HG03175 (cell line): ENCODE data around the gene MAML3.

Experiments
- ATAC-seq: cut with Tn5 transposase; IDR thresholded peaks from one replicate; pipeline ENCODE4 v1.9.1; 2021; ENCODE audit warnings: mild to moderate bottlenecking, moderate library complexity; ENCODE audit not compliant: unreplicated experiment

The MAML3 gene

DNA sequence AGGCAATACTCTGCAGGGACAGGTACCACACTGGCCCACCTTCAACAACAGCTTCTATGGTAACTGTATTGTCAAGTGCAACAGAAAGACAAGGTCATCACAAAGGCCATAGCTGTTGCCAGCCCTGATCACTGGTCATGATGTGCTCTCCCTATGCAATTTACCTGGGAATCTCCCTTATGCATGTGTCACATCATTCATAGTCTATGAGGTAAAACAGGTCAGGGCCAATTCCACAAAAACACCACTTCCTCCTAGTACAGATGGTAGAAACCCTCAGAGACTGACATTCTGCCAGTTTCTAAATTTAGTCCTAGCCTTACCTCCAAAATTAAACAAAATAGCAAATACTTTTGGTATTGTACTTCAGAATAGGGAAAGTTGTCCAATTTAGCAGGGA is 355.5 kb downstream of the MAML3 start:
- no peak for ATAC-seq

DNA sequence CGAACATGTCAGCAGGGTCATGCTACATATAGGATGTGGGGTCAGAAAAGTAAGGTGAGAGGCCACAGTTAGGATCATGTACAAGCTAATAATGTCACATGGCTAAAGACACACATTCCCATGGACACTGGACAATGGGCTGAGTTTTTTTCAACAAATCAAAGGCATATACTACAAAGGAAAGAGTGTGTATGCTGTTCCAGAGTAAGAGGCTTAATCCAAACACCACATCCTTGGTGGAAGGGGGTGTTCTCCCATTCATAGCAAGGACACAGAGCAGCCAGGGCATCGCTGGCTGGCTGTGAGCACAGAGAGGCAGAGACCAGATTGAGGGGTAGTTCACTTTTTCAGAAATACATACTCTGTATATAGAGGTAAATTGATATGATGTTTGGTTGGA is 356.7 kb downstream of the MAML3 start:
- no peak for ATAC-seq

DNA sequence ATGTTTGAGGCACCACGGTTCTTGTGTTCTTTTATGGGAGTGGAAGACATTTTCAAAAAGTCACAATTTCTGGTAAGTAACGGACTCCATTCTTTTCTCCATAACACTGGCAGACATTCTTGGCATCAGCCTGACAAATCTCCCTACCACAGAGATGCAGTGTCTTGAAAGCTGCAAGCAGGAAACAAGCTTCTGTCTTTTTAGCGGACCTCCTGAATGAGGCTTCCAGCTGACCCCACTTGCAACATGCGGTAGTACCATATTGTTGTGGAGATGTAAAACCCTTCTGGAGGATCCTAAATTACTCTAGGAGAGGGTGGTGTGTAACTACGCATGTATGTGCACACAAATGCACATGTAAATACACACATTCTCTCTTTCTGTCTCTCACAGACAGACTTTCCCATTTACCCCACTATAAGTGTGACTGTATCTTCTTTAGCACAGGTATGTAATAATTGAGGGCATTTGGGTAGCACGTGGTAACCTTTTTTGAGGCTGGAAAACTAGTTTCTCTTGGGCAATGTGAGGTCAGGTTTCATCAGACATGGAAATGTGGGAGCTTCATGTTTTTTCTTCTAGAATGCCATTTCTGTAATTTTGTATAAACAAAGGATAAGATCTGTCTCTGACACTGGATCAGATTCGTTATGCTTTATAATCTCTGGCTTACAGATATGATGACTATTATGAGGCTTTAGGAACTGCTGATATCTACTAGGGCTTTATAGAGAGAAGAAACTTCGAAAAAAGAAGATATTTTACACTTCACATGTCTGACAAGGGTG is 358.3 kb downstream of the MAML3 start:
- no peak for ATAC-seq

DNA sequence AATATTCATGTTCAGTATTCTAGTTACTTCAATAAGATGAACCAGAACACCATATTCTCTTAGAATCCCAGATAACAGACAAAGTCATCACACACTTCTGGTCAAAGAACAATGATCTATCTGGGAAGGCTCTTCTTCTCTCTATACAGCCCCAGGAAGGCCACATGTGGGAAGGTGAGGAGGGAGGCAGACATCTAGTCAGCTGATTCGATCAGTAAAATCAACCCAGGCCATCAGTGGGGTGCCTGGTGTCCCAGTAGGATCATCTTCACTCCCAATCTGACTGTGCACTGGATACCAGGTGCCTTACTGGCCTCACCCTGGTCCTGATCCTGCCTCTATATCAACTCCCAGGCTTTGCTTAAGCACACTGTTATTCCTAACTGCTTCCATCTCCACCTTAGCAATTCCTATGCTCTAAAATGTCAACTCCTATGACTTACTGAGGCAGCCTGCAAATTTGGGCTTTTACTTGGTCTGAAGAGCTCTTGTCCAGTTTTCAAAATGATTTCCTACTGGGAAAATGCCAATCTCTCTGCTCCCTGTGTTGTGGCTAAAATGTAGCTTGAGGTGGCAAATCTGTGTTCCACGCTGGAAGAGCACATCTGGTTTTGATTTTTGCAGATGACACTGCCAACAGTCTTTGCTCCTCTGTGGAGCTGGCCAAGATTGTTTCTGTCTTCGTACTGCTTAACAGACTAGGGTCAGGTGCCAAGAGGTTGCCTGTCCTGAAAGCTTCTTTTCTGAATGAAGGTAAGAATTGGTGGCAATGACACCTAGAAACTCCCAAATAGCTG is 359.6 kb downstream of the MAML3 start:
- no peak for ATAC-seq

DNA sequence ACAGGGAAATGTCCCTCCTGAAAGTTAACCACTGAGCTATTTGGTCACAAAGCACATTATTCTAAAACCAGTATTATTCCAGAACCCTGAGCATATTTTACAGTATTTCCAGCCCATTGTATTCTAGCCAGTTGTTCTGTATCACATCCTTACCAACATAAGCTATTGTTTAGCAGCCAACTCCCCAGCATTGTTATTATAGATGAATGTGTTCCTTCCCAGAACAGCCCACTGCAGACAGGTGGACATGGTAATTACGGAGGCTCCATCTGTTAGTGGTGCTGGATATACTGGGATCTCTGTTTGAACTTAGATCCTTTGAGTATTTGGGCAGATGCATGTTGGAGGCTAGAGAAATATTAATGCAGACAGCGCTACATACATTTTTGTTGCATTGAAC is 362.3 kb downstream of the MAML3 start:
- ATAC-seq: no peak

DNA sequence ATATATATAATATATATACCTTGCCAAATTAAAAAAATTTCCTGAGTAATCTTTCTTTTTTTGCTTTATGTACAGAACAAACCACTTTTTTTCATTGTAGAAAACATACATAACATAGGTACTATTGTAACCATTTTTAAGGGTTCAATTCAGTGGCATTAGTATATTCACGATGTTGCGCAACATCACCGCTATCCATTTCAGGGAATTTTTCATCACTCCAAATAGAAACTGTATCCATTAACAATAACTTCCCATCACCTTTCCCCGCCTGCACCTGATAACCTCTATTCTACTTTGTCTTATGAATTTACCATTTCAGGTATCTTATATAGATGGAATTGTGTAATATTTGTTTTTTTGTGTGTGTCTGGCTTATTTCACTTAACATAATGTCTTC is 363.7 kb downstream of the MAML3 start:
- ATAC-seq: no peak

DNA sequence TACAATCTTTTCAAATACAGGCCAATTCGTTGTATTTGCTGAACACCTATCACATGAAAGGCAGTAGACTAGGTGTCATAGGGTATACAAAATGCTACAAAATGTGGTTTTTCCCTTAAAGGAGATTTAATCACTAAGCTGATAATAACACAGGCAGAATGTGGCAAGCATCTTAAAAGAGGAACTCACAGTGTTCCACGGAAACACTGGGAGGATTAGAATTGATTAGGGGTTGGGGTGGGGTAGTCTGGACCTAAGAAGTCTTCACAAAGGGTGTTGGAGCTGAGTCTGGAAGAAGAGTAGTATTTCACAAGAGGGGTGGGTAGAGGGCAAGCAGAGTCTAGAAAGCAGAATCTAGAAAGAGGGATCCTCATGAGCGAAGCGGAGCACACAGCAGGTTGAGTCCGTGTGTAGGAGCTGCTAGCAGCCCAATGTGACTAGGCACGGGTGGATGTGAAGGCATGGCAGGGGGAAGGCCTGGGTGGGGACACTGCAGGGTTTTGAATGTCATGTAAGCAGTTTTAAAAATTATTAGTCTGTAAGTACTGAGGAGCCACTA is 364.8 kb downstream of the MAML3 start:
- no peak for ATAC-seq

DNA sequence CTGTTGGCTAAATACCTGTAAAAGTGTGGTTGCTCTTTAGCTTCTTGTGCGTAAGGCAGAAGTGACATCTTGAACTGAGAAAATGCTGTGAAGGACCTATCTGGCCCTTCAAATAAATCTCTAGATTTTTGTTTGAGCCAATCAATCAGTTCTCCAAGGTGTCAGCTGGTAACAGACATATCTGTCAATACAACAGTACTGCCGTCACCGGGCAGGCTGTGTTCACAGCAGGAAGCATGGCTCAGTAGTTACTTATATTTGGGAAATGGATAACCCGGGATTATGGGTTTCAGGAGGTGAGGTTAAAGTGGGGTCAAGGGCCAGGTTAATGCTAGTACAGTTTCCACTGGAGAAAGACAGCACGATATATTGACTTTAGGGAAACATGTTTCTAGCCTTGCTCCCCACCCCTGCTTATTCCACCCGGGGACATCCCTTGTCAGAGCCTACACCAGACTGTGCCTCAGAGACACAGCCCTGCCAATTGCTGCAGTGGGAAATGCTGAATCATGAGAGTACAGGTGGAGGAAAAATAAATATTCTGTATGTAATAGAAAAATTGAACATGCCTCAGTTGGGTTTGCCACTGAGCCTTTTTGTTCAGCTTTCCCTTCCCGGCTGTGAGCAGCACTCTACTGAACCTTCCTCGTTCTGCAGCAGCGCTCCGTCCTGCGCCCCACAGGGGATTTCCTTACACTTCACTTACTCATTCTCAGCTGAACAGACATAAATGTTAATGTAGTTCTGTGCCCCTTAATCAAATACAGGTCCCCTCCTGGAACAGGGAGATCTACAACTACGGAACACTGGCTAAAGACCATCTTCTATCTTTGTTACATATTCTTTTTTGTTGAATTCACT is 367.3 kb downstream of the MAML3 start:
- ATAC-seq: no peak

DNA sequence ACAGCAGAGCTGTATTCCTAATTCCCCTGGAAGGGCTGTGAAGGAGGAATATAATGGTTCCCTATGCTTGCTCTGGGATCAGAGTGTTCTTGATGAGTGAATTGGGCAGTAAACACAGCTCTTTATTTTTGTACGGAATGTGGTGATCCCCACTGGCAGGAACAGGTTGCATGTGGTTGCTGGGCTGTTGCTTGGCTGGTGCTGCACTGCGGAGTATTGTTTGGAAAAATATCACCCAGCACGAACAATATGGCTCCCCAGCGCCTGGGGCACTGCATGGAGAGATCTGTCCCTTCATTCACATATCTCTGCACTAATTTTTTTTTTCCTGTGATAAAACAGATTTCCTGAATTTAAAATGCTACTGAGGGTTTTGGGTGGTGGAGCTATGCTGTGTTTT is 368.6 kb downstream of the MAML3 start:
- no peak for ATAC-seq

DNA sequence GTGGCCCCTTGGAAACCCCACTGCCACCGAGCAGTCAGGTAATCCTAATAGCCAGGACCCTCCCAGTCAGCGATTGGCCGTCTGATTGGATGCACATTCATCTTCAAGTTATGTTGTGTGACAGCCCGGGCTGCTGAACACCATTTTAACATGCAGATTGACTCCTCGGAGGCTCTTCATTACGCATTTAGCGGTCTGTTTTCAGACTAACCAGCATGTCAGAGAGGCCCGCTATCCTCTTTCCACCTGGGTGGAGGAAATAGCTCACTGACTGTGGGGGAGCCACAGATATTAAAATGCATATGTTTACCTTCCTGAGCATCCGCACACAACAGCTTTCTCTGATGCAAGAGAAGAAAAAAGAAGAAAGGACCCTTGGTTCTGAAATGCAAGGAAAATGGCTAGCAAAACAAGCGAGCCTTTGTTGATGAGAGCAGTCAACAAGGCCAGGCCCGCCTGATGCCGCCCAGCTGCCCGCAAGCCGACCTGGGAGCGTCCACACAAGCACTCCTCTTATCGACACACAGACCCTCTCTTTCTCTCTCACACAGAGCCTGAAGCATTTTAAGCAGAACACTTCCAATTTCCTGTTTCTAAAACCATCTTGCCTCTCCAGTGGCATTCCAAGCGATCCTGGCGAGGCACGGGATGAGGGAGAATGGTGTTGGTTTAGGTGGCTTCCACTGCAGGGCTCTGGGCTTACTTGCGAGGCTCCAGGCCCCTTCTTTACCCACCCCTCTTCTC is 370.1 kb downstream of the MAML3 start:
- ATAC-seq: no peak

DNA sequence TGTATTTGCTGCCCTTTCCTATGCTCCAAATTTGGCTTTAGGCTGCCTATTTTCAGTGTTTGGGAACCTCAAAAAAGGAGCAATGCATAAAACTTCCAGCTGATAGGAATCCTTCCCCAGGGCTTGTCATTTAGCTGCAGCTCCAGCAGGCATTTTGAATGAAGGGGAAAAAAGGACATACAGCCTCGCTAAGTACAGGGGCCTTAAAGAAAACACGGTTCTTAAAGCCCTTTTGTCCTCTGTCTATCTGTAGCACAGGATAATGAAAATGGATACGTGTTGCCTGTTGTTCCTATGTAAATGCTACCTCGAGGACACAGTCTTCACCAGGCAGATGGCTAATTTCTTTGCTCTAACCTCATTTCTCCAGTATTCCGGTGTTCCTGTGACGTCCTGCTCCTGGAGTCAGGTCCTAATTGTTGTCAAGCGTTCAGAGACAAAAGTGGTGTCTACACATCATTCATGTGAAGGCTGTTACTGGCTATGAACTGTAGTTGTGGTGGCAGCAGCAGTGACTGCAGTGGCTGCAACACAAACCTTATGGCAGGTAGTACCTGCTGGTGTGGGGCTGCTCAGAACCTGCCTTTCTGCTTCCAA is 371.0 kb downstream of the MAML3 start:
- ATAC-seq: no peak

DNA sequence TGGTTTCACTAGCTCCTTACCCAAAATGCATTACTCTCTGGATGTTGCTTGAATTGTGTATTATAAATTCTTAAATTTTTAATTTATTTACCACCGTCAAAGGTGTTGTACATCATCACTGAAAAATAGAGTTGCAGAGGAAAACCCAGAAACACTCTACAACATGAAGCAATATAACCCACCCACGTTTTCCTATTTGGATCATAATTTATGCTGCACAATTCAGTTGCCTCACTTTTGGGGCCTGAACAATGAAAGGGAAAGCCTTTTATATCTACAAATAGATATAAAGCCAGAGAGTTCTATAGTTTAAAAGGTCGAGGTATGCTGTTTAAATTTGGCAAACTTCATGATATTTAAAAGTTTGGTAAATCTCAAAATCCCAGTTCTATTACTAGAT is 372.9 kb downstream of the MAML3 start:
- no peak for ATAC-seq

DNA sequence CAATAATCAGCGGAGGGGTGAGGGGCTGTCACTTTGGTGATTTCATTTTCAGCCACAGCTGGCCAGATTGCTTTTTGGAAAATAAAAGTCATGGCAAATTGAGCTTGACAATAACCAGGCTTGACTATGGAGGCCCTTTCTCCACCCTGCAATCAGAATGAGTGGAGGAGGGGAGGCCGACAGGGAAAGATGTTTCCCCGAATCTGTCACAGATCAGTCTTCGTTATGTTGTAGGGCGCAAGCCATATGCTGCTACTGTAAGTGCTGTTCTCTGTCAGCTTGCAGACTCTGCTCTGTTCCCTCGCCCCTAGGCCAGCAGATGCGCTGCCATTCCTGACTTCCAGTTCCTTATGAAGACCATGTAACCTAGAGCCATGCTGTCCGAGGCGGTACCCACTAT is 374.3 kb downstream of the MAML3 start:
- ATAC-seq: no peak

DNA sequence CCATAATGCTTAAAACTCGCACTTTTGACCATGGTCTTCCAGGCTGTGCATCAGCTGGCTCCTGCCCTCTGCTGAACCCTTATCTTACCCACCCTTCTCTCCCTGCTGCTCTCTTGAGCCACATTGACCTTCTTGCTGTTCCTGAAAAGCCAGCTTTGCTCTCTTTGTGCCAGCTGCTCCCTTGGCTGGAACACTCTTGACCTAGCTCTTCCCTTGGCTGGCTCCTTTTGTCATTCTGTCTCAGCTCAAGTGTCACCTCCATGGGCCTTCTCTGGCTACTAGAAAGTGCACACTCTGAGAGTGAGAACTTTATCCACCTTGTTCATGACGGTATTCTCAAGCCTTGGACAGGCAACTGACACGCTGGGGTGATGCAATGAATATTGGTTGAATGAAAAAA is 376.2 kb downstream of the MAML3 start:
- ATAC-seq: no peak

DNA sequence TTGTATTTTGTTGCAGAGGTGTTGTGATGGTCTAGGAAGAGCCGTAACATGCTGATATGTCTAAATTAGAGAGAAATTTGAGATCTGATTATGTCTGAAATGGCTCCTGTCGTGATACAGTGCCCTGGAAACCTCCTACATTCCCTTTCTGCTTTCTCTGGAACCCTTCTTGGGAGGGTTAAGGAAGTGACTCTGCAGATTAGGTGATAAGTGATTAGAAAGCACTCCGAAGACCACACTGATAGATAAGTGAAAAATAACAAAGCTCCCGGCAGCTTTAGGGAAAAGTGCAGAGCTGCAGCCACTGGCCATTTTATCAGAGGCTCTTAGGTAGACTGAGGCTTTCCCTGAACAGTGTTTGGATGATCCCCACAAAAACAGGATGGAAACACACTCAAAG is 377.7 kb downstream of the MAML3 start:
- no peak for ATAC-seq

DNA sequence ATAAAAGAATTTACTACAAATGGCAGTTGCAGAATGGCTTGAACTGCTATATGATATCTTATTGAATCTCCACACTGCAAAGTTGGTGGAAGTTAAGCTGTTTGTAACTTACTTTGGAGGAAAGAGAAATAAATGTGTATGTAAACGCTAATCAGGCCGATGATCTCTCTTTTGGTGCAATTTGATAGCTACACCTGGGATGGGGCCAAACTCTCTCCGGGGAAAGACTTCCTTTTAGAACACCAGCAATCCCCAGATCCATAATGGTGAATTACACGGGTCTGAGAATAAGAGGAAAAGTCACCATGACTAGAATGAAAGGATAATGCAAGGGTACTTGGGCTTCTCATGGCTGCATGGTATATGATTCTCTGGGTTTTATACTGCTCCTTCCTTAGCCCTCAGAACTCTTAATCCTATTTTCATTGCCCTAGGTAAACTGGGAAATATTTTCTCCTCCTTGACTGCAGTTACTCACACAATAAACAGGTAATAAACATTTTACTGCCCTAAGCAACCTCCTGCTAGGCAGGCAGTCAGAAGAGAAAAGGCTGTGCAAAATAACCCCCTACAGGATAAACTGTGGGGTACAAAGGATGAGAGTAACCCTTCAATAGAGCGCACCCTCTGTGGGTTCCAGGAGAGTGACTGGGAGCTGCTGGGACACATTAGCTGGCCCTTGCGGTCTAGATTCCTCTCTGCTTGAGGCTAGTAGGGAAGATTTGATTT is 379.1 kb downstream of the MAML3 start:
- ATAC-seq: no peak

DNA sequence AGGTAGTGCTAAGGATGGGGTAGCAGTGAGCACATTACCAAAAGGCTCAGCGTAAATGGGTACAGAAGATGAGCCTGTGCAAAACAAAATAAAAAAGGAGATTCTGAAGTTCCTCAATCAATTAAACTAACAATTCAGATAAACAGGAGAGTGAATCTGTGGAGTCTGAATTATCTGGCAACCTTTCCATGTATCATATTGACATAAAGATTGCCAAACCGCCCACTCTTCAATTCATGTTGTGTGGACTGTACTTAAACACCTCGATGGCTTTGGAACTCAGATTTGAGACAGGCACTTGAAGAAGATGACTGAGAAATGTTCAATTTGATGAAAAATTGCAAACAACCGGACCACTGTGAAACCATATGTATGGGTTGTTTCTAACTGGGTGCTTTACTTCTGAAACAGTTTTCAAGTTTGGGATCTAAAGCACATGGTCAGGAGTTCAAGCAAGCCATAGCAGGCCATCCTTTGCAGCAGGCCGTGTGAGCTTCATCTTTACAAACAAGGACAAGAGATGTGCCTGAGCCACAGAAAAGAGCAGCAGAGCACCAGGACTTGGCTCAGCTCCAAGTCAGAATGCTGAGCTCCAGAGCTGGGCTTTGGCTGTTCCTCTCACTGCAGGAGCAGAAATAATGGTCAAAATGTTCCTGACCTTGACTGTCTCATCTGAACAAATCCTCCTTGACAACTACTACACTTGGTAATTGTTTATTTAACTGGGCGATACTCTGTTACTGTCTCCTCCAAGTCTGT is 380.2 kb downstream of the MAML3 start:
- no peak for ATAC-seq

DNA sequence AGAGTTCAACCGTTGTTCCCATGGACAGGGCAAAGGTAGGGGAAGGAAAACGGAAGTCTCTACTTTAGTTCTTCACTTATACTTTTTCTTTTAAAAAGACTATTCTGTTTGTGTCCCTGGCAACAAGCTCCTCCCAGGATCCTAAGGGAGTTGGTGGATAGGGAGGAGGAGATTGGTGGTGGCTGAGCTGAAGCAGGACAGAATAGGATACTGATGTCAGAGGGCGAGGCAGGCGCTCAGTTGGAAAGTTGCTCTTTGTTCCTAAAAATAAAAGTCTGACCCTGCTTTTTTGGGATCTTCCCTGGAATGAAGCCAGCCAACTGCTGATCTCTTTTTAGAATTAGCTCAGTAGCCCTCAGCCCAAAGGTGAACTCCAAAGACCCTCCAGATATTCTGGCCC is 383.6 kb downstream of the MAML3 start:
- ATAC-seq: no peak

DNA sequence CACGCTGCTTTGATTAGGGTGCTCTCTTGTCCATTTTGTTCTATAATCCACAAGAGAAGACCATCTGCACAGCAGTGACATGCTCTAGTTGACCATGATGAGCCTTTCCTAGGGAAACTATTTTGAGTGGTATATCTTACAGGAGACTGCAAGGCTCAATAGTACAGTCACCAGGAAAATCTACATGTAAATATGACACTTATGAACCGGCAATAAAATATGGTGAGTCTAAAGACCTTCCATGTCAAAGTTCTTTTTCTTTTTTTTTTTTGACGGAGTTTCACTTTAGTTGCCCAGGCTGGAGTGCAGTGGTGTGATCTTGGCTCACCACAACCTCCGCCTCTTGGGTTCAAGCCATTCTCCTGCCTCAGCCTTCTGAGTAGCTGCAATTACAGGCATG is 384.6 kb downstream of the MAML3 start:
- no peak for ATAC-seq
